BLaER1 (cell line): ENCODE measurements around the gene C8G.

Source experiments
- H3K27ac ChIP-seq: shearing (Covaris generic); formaldehyde crosslinking; 2 replicates; pipeline ENCODE4 v1.8.1; 2022
- H3K27me3 ChIP-seq: shearing (Covaris generic); formaldehyde crosslinking; 2 replicates; pipeline ENCODE4 v1.8.1; 2022
- H3K36me3 ChIP-seq: shearing (Covaris generic); formaldehyde crosslinking; 2 replicates; pipeline ENCODE4 v1.8.1; 2022
- H3K4me1 ChIP-seq: shearing (Covaris generic); formaldehyde crosslinking; 2 replicates; pipeline ENCODE4 v1.8.1; 2022
- H3K4me2 ChIP-seq: shearing (Covaris generic); formaldehyde crosslinking; 2 replicates; pipeline ENCODE4 v1.8.1; 2022
- H3K4me3 ChIP-seq: shearing (Covaris generic); formaldehyde crosslinking; 2 replicates; pipeline ENCODE4 v1.8.1; 2022
- H3K9ac ChIP-seq: shearing (Covaris generic); formaldehyde crosslinking; 2 replicates; pipeline ENCODE4 v1.8.1; 2022
- H3K9me3 ChIP-seq: shearing (Covaris generic); formaldehyde crosslinking; 2 replicates; pipeline ENCODE4 v1.8.1; 2022
- H4K20me1 ChIP-seq: shearing (Covaris generic); formaldehyde crosslinking; 2 replicates; pipeline ENCODE4 v1.8.1; 2022
- Cebpa-rat ChIP-seq: shearing (Covaris generic); IDR thresholded peaks from 2 replicates; pipeline ENCODE4 v1.8.1; 2022

The C8G gene

GRCh38 chr9:136958898-136959850 is 14.1 kb downstream of the C8G start:
- no peak for TF ChIP-seq Cebpa-rat
- H3K9ac ChIP-seq = 0 out of 2 replicates have a peak overlapping the region, but pooled peaks have one; percentile 10
- H3K4me2 ChIP-seq = peak overlapping the region; percentile 43; the same call in 1 of the 2 replicates
- H3K4me1 ChIP-seq = peaks cover 14% of the 10 kb centered on the region
- no peak overlapping the region for H3K27ac ChIP-seq
- H3K36me3 ChIP-seq = no peaks in the 10 kb centered on the region
- no peaks in the 10 kb centered on the region for H3K9me3 ChIP-seq
- H3K4me3 ChIP-seq = no peak overlapping the region
- no peaks in the 10 kb centered on the region for H4K20me1 ChIP-seq
- no peaks in the 10 kb centered on the region for H3K27me3 ChIP-seq

- Histone ChIP-seq H4K20me1 (no peaks in the 10 kb centered on the region), H3K4me3 (no peak overlapping the region), H3K36me3 (no peaks in the 10 kb centered on the region), H3K4me2 (peak overlapping the region; percentile 43), H3K27ac (no peak overlapping the region), H3K4me1 (peaks cover 15% of the 10 kb centered on the region), H3K9ac (0 out of 2 replicates have a peak overlapping the region, but pooled peaks have one; percentile 10), H3K27me3 (no peaks in the 10 kb centered on the region), H3K9me3 (no peaks in the 10 kb centered on the region)
- TF ChIP-seq Cebpa-rat = no peak
Measured at GRCh38 chr9:136960212-136960937, 15.3 kb downstream of the C8G start.

GRCh38 chr9:136960938-136961275 is 15.9 kb downstream of the C8G start:
- H3K4me3 ChIP-seq = no peak overlapping the region
- H4K20me1 ChIP-seq = no peaks in the 10 kb centered on the region
- no peak overlapping the region for H3K27ac ChIP-seq
- no peaks in the 10 kb centered on the region for H3K9me3 ChIP-seq
- peaks cover 20% of the 10 kb centered on the region for H3K4me1 ChIP-seq
- H3K4me2 ChIP-seq = no peak overlapping the region
- H3K9ac ChIP-seq = no peak overlapping the region
- no peaks in the 10 kb centered on the region for H3K27me3 ChIP-seq
- H3K36me3 ChIP-seq = no peaks in the 10 kb centered on the region
- TF ChIP-seq Cebpa-rat = no peak

GRCh38 chr9:136961279-136962065 is 16.4 kb downstream of the C8G start:
- Histone ChIP-seq H4K20me1 (no peaks in the 10 kb centered on the region), H3K4me1 (peaks cover 25% of the 10 kb centered on the region), H3K36me3 (no peaks in the 10 kb centered on the region), H3K4me3 (no peak overlapping the region), H3K27ac (no peak overlapping the region), H3K9me3 (no peaks in the 10 kb centered on the region), H3K27me3 (no peaks in the 10 kb centered on the region), H3K4me2 (no peak overlapping the region), H3K9ac (no peak overlapping the region)
- no peak for TF ChIP-seq Cebpa-rat

DNA sequence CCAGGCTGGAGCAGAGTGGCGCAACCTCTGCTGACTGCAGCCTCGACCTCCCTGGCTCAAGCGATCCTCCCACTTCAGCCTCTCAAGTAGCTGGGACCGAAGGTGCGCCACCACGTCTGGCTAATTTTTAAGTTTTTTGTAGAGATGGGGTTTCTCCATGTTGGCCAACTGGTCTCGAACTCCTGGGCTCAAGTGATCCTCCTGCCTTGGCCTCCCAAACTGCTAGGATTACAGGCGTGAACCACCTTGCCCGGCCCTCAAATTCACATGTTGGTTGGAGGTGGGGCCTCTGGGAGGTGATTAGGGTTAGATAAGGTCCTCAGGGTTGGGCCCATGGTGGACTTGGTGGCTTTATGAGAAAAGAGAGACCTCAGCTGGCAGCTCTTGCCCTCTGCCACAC is 17.1 kb downstream of the C8G start:
- no peak overlapping the region for H3K27ac ChIP-seq
- H3K4me1 ChIP-seq = peaks cover 26% of the 10 kb centered on the region
- no peak overlapping the region for H3K9ac ChIP-seq
- H3K4me2 ChIP-seq = no peak overlapping the region
- H3K9me3 ChIP-seq = no peaks in the 10 kb centered on the region
- TF ChIP-seq Cebpa-rat = no peak
- no peak overlapping the region for H3K4me3 ChIP-seq
- H4K20me1 ChIP-seq = no peaks in the 10 kb centered on the region
- H3K27me3 ChIP-seq = no peaks in the 10 kb centered on the region
- H3K36me3 ChIP-seq = no peaks in the 10 kb centered on the region

DNA sequence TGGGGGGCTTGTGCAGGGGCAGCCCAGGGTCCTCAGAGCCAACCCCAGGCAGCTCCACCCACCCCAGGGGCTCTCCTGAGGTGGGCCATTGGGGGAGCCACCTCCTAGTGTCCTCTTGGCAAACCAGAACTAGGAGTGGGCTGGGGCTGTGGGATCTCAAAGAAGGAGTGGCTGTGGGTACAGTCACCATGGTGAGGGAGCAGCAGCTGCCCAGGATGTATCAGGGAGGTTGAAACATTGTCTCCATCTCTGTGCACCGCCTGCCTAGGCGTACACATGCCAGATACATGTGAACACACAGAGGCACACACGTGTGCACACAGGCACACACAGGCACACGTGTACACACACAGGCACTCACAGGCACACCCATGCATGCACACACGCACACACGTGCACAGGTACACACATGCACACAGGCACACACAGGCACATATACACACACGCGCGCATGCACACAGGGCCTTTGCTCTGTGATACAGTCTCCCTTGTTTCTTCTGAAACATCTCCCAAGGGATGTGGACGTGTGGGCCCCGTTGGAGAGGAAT is 17.7 kb downstream of the C8G start:
- TF ChIP-seq Cebpa-rat = no peak
- H3K9ac ChIP-seq = no peak overlapping the region

DNA sequence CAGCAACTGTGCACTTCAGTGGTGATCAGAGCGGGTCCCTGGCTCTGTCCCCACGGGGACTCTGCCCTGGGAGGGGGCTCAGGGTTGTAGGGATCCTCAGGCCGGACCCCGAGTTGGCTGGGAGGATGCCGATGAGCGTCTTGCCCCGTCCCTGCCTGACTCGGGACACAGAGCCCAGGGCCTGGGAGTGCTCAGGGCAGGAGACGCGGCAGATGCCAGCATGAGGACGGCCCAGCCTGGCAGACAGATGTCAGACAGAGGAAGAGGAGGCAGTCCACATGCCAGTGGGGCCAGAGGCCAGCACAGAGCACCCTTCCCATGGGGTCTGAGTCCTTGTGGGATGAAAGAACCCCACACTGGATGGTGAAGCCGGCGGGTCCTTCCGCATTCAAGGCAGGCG is 18.3 kb downstream of the C8G start:
- Histone ChIP-seq H4K20me1 (no peaks in the 10 kb centered on the region), H3K4me1 (peaks cover 26% of the 10 kb centered on the region), H3K9ac (no peak overlapping the region), H3K27me3 (no peaks in the 10 kb centered on the region), H3K27ac (no peak overlapping the region), H3K4me3 (no peak overlapping the region), H3K36me3 (no peaks in the 10 kb centered on the region), H3K4me2 (no peak overlapping the region), H3K9me3 (no peaks in the 10 kb centered on the region)
- no peak for TF ChIP-seq Cebpa-rat

More for the DNA sequence above, 17.7 kb downstream of the C8G start:
- H3K4me2 ChIP-seq = no peak overlapping the region
- H3K9me3 ChIP-seq = no peaks in the 10 kb centered on the region
- H3K27ac ChIP-seq = no peak overlapping the region
- no peaks in the 10 kb centered on the region for H4K20me1 ChIP-seq
- H3K27me3 ChIP-seq = no peaks in the 10 kb centered on the region
- no peaks in the 10 kb centered on the region for H3K36me3 ChIP-seq
- H3K4me1 ChIP-seq = peaks cover 26% of the 10 kb centered on the region
- H3K4me3 ChIP-seq = no peak overlapping the region

DNA sequence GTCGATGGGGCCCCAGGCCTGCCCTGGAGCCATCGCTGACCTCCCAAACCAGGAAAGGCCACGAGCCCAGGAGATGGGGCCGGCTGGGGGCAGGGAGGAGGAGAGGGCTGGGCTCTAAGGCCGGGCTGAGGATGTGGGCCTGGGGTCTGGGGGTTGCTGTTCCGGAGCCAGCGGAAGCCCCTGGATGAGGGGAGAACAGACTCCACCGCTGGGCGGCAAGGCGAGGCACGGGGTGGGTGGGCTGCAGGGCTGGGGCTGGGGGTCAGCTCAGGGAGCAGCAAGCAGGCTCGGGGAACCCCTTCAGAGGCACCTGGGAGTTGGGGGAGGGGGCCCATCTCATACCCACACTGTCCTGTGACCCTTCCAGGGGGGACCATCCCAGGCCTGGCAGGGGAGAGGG is 18.7 kb downstream of the C8G start:
- Histone ChIP-seq H4K20me1 (no peaks in the 10 kb centered on the region), H3K4me1 (peaks cover 26% of the 10 kb centered on the region), H3K4me3 (no peak overlapping the region), H3K36me3 (no peaks in the 10 kb centered on the region), H3K9ac (no peak overlapping the region), H3K27ac (no peak overlapping the region), H3K4me2 (no peak overlapping the region), H3K9me3 (no peaks in the 10 kb centered on the region), H3K27me3 (no peaks in the 10 kb centered on the region)
- TF ChIP-seq Cebpa-rat = no peak

- Histone ChIP-seq H3K27ac (no peak overlapping the region), H3K4me3 (no peak overlapping the region), H3K27me3 (no peaks in the 10 kb centered on the region), H3K4me2 (no peak overlapping the region), H4K20me1 (no peaks in the 10 kb centered on the region), H3K9me3 (no peaks in the 10 kb centered on the region), H3K36me3 (no peaks in the 10 kb centered on the region), H3K9ac (no peak overlapping the region), H3K4me1 (peaks cover 26% of the 10 kb centered on the region)
- no peak for TF ChIP-seq Cebpa-rat
Measured at GRCh38 chr9:136964171-136964689, 19.2 kb downstream of the C8G start.
